B cell (primary cell): Measurements from ENCODE around the gene CFL1. TPM values are rescaled to one million over a fixed set of nuclear protein-coding genes. Genes with fewer than 3 reads are reported as not detected.
A peak's percentile ranks its signal among the peaks of the same experiment; 100 is the strongest.

Experiments used
- ATAC-seq: fragments of 200-7000 bp; cut with Tn5 transposase; one replicate; pipeline ENCODE4 v1.10.0; 2021; ENCODE audit warnings: low read depth, mild to moderate bottlenecking, moderate number of reproducible peaks, moderate library complexity
- CTCF ChIA-PET: fragments of 350-600 bp; sonication (Branson Sonifier 250); formaldehyde crosslinking; loops from one replicate; lab custom pipeline; 2021; ENCODE audit warnings: antibody characterized with exemption, inconsistent platforms; lab: Charles Lee
- POLR2A ChIA-PET: fragments of 350-600 bp; sonication (Branson Sonifier 250); formaldehyde crosslinking; loops from one replicate; lab custom pipeline; 2021; ENCODE audit warnings: antibody characterized with exemption; lab: Charles Lee
- DNase-seq: peaks from one replicate; pipeline ENCODE4 v3.0.0; 2013
- H2AFZ ChIP-seq: 2 replicates; pipeline ENCODE4 v1.6.1; 2012; ENCODE audit warnings: mild to moderate bottlenecking, low read depth, low read length; ENCODE audit not compliant: insufficient read depth, poor library complexity, severe bottlenecking
- H3K27ac ChIP-seq, 2 donors: 1 replicate in 1 of 2; 2 replicates in 1 of 2; pipeline ENCODE4 v1.5.1; 2012 to 2013; ENCODE audit warnings: low read length in 2 of 2, mild to moderate bottlenecking in 2 of 2, moderate library complexity in 1 of 2
- H3K27me3 ChIP-seq, 4 experiments: fragments of 200-600 bp in 1 of 4; sonication (generic) in 1 of 4; replicated peaks in 1 of 4; 1 replicate in 2 of 4; 2 replicates in 2 of 4; pipeline versions ENCODE4 v1.6.1 to v1.7.0; 2013 to 2016; ENCODE audit warnings: low read length in 3 of 4, mild to moderate bottlenecking in 2 of 4, mixed read lengths in 1 of 4, moderate library complexity in 1 of 4; ENCODE audit not compliant: insufficient read depth in 4 of 4, control insufficient read depth in 3 of 4; ENCODE audit errors: control extremely low read depth in 1 of 4
- H3K36me3 ChIP-seq, 2 experiments: replicated peaks in 1 of 2; 1 replicate in 1 of 2; 2 replicates in 1 of 2; pipeline versions ENCODE4 v1.6.1 to v1.7.1; 2013; ENCODE audit warnings: low read length in 1 of 2; ENCODE audit not compliant: insufficient read depth in 2 of 2, control insufficient read depth in 1 of 2; ENCODE audit errors: control extremely low read depth in 1 of 2, extremely low read depth in 1 of 2
- H3K4me1 ChIP-seq, 2 donors: fragments of 200-600 bp in 1 of 2; sonication (generic) in 1 of 2; 1 replicate in 1 of 2; 2 replicates in 1 of 2; pipeline versions ENCODE4 v1.5.1 to v1.6.1; 2013 to 2017; ENCODE audit warnings: low read length in 2 of 2; ENCODE audit not compliant: control insufficient read depth in 2 of 2, insufficient read depth in 2 of 2
- H3K4me2 ChIP-seq: replicated peaks from 2 replicates; pipeline ENCODE3; 2012; ENCODE audit warnings: mild to moderate bottlenecking, low read depth, low read length; ENCODE audit not compliant: poor library complexity, severe bottlenecking
- H3K4me3 ChIP-seq, 5 experiments: fragments of 200-600 bp in 1 of 5; sonication (generic) in 1 of 5; 1 replicate in 3 of 5; 2 replicates in 2 of 5; pipeline versions ENCODE4 v1.5.1 to v1.7.0; 2011 to 2016; ENCODE audit warnings: low read length in 4 of 5, mild to moderate bottlenecking in 4 of 5, low read depth in 2 of 5, control low read depth in 1 of 5, moderate library complexity in 1 of 5; ENCODE audit not compliant: insufficient read depth in 1 of 5; ENCODE audit errors: control extremely low read depth in 1 of 5, extremely low read depth in 1 of 5
- H3K79me2 ChIP-seq: fragments of 200-600 bp; sonication (generic); one replicate; pipeline ENCODE4 v1.6.0; 2016; ENCODE audit warnings: low read length; ENCODE audit not compliant: control insufficient read depth, insufficient read depth
- H3K9ac ChIP-seq: fragments of 200-600 bp; sonication (generic); 2 replicates; pipeline ENCODE4 v1.6.1; 2017; ENCODE audit warnings: mild to moderate bottlenecking, low read length, moderate library complexity
- H3K9me3 ChIP-seq, 3 donors: one replicate each; pipeline versions ENCODE4 v1.6.1 to v1.7.1; 2013; ENCODE audit warnings: low read length in 2 of 3; ENCODE audit not compliant: control insufficient read depth in 2 of 3, insufficient read depth in 1 of 3; ENCODE audit errors: control extremely low read depth in 1 of 3
- H4K20me1 ChIP-seq: 2 replicates; pipeline ENCODE4 v1.6.0; 2012; ENCODE audit warnings: mild to moderate bottlenecking, low read length; ENCODE audit not compliant: insufficient read depth, control insufficient read depth, poor library complexity, severe bottlenecking
- H3K27ac Mint-ChIP-seq: one replicate; pipeline ENCODE4 v1.8.0; 2021; ENCODE audit warnings: mixed read lengths
- H3K27me3 Mint-ChIP-seq: one replicate; pipeline ENCODE4 v1.8.0; 2021; ENCODE audit warnings: mixed read lengths
- H3K4me1 Mint-ChIP-seq: one replicate; pipeline ENCODE4 v1.8.0; 2021; ENCODE audit warnings: mixed read lengths
- H3K4me3 Mint-ChIP-seq: one replicate; pipeline ENCODE4 v1.8.0; 2021; ENCODE audit warnings: mixed read lengths
- H3K9me3 Mint-ChIP-seq: one replicate; pipeline ENCODE4 v1.8.0; 2022; ENCODE audit warnings: mixed read lengths; ENCODE audit not compliant: insufficient read depth
- EZH2 ChIP-seq: IDR thresholded peaks from 2 replicates; pipeline ENCODE4 v1.6.1; 2012; ENCODE audit warnings: borderline replicate concordance, low read depth, mild to moderate bottlenecking, moderate library complexity, low read length; ENCODE audit not compliant: insufficient read depth, poor library complexity, severe bottlenecking
- WGBS: methylation state at CpG from one replicate; pipeline ENCODE4 v1.1.5; 2013; ENCODE audit warnings: missing lambda C conversion rate; ENCODE audit not compliant: insufficient coverage; 5-methylcytosine and 5-hydroxymethylcytosine counted together
- intact Hi-C: fragments of 100-400 bp; cut with micrococcal nuclease; formaldehyde crosslinking; loops from one replicate; pipeline ENCODE4 v1.10.0; 2022
- polyA plus RNA-seq: library from polyadenylated mRNA; depleted of rRNA; stranded (reverse); fragments of >200 nt; gene quantifications from 2 replicates; pipeline ENCODE4 v1.2.3, GENCODE V29; 2012
- total RNA-seq, 2 donors: library from RNA; stranded (reverse); fragments of 120-200 nt in 1 of 2; gene quantifications; 1 replicate in 1 of 2; 2 replicates in 1 of 2; pipeline versions ENCODE4 v1.2.3 to v1.2.4, GENCODE V29; 2013 to 2022
- TF ChIP-seq, protein P1 (sequence below): fragments of 200-600 bp; IDR thresholded peaks from one replicate; pipeline ENCODE4 v1.8.0; 2022; ENCODE audit warnings: antibody characterized with exemption, mild to moderate bottlenecking

Gene CFL1
- total and polyA plus RNA-seq, 2 donors (not counting 1 experiment from before 2014, with no cell fraction given): 455 to 990 TPM

DNA sequence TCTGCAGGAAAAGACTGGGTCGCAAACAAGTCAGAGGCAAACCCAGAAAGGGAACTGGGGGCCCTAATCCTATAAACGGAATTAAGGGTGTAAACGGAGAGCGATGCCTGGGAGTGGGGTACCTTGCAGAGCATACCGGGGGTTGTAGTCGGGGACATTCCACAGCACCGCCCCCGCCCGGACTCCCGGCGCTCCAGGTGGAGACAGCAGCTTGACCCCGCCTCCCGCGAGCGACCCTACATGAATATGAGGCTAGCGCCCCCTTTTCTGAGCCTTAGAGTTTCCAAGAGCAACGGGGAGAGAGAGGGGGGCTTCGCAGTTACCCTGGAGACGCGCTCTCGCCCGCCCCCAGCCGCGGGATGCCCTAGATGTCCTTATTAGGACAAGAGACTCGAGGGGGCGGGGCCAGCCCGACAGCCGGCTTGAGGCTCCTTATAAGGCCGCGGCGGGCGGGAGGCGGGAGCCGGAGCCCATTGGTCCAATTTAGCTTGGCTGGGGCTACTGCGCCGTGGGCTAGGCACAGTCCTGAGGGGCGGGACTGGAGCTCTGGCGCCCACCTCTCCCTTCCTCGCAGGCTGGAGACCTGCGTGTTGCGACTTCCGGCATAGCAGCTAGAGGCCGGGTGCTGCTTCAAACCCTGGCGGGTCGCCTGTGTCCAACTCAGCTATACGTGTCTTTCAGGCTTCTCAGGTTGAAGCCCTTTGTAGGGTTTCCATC is 1.3 kb upstream of the CFL1 start:
- Mint-ChIP-seq H3K4me1 (peaks cover 47% of the 10 kb centered on the region), H3K27ac (peak overlapping the region; percentile 98), H3K9me3 (no peaks in the 10 kb centered on the region), H3K27me3 (no peaks in the 10 kb centered on the region), H3K4me3 (peak overlapping the region; percentile 92)
- no peaks in the 10 kb centered on the region for H3K9me3 ChIP-seq
- DNase-seq (peak; percentile 97), ATAC-seq (peak; percentile 62)
- intact Hi-C loops: loop anchor here (1.0 to 5.0 kb wide), 8 partner anchors 14 to 408 kb away; partner anchors contain the start of genes AP5B1, BANF1, C11orf68 and DRAP1
- H3K4me2 ChIP-seq: peak overlapping the region; percentile 94
- peaks cover 0 to 53% of the 10 kb centered on the region in 2 experiments for H3K36me3 ChIP-seq
- H3K9ac ChIP-seq: peak overlapping the region; percentile 79
- CTCF ChIA-PET: interaction anchor here (0.8 to 8.6 kb wide), 30 partner anchors 8 to 527 kb away, joined by 3 to 244 read pairs (median 4); partner anchors contain the start of genes AP5B1, BANF1, C11orf68 and CCDC85B
- H3K4me1 ChIP-seq: peaks cover 27 to 55% of the 10 kb centered on the region in 2 donors
- POLR2A ChIA-PET: interaction anchor here (0.6 to 4.8 kb wide), 18 partner anchors 9 to 741 kb away, joined by 3 to 65 read pairs (median 8); partner anchors contain the start of genes BANF1, C11orf68, CCDC85B and EIF1AD
- under 1% methylated on average over 46 of the region's 46 CpGs for WGBS
- H3K79me2 ChIP-seq: peaks cover 62% of the 10 kb centered on the region
- H3K27me3 ChIP-seq: no peaks in the 10 kb centered on the region
- H4K20me1 ChIP-seq: peaks cover 61% of the 10 kb centered on the region
- peak overlapping the region; percentile 85 for H2AFZ ChIP-seq
- TF ChIP-seq, protein P1, sequence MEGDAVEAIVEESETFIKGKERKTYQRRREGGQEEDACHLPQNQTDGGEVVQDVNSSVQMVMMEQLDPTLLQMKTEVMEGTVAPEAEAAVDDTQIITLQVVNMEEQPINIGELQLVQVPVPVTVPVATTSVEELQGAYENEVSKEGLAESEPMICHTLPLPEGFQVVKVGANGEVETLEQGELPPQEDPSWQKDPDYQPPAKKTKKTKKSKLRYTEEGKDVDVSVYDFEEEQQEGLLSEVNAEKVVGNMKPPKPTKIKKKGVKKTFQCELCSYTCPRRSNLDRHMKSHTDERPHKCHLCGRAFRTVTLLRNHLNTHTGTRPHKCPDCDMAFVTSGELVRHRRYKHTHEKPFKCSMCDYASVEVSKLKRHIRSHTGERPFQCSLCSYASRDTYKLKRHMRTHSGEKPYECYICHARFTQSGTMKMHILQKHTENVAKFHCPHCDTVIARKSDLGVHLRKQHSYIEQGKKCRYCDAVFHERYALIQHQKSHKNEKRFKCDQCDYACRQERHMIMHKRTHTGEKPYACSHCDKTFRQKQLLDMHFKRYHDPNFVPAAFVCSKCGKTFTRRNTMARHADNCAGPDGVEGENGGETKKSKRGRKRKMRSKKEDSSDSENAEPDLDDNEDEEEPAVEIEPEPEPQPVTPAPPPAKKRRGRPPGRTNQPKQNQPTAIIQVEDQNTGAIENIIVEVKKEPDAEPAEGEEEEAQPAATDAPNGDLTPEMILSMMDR: no peak
- TF ChIP-seq EZH2: no peak
- peak overlapping the region; percentile 81 to 98 (median 95) for H3K4me3 ChIP-seq
- peak overlapping the region; percentile 77 to 89 for H3K27ac ChIP-seq
